Activated CD8-positive, alpha-beta memory T cell treated with anti-CD3 and anti-CD28 coated beads, Interleukin-2, amount 50 U/mL, for 48 hours (primary cell): ENCODE data around the gene RNF213.

Experiments
- DNase-seq: peaks from one replicate; pipeline ENCODE4 v3.0.0-alpha.2; 2020

Gene RNF213

GRCh38 chr17:80442764-80443163 lies 182.1 kb downstream of the RNF213 start:
- no peak for DNase-seq

- DNase-seq: no peak
Measured at GRCh38 chr17:80443498-80443897, 182.8 kb downstream of the RNF213 start.

- DNase-seq: no peak
Measured at GRCh38 chr17:80443916-80444643, 183.4 kb downstream of the RNF213 start.

DNA sequence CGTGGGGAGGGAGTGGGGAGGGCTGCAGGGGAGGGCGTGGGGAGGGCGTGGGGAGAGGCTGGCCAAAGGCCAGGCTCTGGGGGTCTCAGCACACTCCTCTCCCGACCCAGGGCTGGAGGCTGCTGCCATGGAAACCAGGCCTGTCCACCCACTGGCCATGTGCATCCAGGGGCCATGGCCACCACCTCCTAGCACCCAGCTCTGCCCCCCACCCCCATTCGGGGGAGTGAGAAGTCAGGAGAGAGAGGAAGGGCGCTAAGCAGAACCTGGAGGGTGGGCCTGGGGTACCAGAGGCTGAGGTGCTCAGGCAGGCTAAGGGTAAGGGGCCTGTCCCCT lies 184.0 kb downstream of the RNF213 start:
- DNase-seq: no peak

DNA sequence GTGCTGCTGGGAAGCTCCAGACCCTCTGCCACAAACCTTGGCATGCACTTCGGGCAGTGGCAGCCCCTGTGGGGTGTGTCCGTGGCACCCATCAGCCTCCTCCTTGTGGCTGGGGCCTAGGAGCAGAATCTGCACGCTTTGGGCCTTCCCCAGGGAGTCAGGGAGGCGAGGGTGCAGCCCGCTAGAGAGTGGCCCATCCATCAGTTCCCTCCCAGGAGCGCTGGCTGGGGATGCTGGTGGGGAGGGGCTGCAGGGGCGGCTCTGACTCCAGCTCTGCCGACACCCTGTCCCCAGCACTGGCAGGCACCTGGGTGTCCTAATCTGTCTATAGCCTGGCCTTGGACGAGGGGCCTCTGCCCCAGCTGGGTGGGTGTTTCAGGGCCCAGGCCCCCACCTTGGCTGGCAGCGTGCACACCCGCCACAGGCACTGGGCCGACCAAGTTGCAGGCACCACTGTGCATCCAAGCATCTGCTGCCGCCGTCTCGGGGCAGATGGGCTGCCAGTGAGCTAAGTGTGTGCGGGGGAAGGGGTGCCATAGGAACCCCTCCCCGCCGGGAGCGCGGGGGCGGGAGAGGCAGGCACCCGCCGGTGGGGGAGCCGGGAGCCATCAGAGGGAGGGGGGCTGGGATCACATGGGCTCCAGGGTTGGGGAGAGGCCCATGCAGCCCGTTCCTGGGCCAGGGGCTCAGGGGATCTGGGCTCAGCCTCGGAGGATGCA lies 184.5 kb downstream of the RNF213 start:
- DNase-seq: no peak

- DNase-seq: no peak
Measured at GRCh38 chr17:80445726-80446110, 185.1 kb downstream of the RNF213 start.

DNA sequence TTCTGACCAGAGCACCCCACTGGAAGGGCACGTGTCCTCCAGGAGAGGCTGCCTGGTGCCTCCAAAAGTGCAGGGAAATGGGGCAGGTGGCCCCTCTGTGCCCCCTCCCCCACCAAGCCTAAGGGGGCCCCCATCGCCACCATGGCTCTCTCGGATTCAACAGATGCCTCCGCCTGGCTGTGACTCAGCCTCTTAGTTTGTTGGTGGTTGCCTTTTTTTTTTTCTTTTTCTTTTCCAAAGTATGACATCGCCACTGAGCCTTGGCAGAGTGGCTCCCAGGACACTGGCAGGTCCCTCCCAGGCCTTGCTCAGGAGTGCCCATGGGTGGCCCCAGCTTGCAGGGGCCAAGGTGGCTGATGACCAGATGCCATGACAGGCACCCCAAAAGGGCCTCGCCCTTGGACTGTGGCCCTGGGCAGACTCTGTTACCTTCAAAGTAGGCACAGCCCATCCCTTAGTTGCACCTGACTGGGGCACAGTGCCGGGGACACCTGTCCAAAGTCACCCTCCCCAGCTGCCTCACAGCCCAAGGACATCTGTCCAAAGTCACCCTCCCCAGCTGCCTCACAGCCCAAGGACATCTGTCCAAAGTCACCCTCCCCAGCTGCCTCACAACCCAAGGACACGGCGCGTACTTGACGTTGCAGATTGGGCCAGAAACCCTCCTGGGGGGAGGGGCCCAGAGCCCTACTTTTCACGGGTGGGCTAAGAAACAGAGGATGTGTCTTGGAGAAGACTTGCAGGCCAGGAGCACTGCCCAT lies 186.2 kb downstream of the RNF213 start:
- DNase-seq: no peak

GRCh38 chr17:80447790-80448189 lies 187.1 kb downstream of the RNF213 start:
- no peak for DNase-seq
